PC-3 (cell line): Measurements from ENCODE around the gene SEMA6B. TPM values are rescaled to one million over a fixed set of nuclear protein-coding genes. Genes with fewer than 3 reads are reported as not detected.

Experiments used
- ATAC-seq: fragments of 200-7000 bp; cut with Tn5 transposase; 2 replicates; pipeline ENCODE4 v1.9.1; 2020; ENCODE audit warnings: mild to moderate bottlenecking, moderate library complexity
- BruUV-seq: library from RNA; stranded (reverse); fragments of 400-500 nt; replicated peaks from 2 replicates; lab custom pipeline; 2021; lab: Mats Ljungman, UMichigan
- CTCF ChIA-PET: fragments of 300-600 bp; sonication (Branson Sonifier 250); formaldehyde crosslinking; loops from one replicate; lab custom pipeline; 2022; ENCODE audit warnings: antibody characterized with exemption; lab: Charles Lee
- POLR2A ChIA-PET: fragments of 300-600 bp; sonication (Branson Sonifier 250); formaldehyde crosslinking; loops from one replicate; lab custom pipeline; 2022; ENCODE audit warnings: antibody characterized with exemption; ENCODE audit not compliant: unreplicated experiment; lab: Charles Lee
- DNase-seq: peaks from one replicate; pipeline ENCODE4 v3.0.0-alpha.2; 2015
- H2AFZ ChIP-seq: fragments of 300-600 bp; sonication (generic); 2 replicates; pipeline ENCODE4 v1.6.0; 2016; ENCODE audit warnings: antibody characterized with exemption, low read length
- H3F3A ChIP-seq: fragments of 300-600 bp; sonication (generic); one replicate; pipeline ENCODE4 v1.6.0; 2017; ENCODE audit warnings: antibody characterized with exemption, low read length, control low read depth, mild to moderate bottlenecking; ENCODE audit not compliant: unreplicated experiment
- H3K27ac ChIP-seq: fragments of 300-600 bp; sonication (generic); 2 replicates; pipeline ENCODE4 v1.5.1; 2016; ENCODE audit warnings: mild to moderate bottlenecking, low read length
- H3K27me3 ChIP-seq: fragments of 300-600 bp; sonication (generic); 2 replicates; pipeline ENCODE4 v1.6.1; 2016; ENCODE audit warnings: low read length, mixed read lengths
- H3K36me3 ChIP-seq: fragments of 300-600 bp; sonication (generic); 2 replicates; pipeline ENCODE4 v1.6.1; 2016; ENCODE audit warnings: low read depth, mixed run types, low read length, mixed read lengths
- H3K4me1 ChIP-seq: fragments of 300-600 bp; sonication (generic); 2 replicates; pipeline ENCODE4 v1.5.1; 2016; ENCODE audit warnings: low read length; ENCODE audit not compliant: insufficient read depth
- H3K4me2 ChIP-seq: fragments of 300-600 bp; sonication (generic); 2 replicates; pipeline ENCODE4 v1.6.0; 2016; ENCODE audit warnings: low read length
- H3K4me3 ChIP-seq: fragments of 300-600 bp; sonication (generic); 2 replicates; pipeline ENCODE4 v1.5.1; 2016; ENCODE audit warnings: mild to moderate bottlenecking, low read length, mixed read lengths
- H3K79me2 ChIP-seq: fragments of 300-600 bp; sonication (generic); 2 replicates; pipeline ENCODE4 v1.6.1; 2017; ENCODE audit warnings: low read length, mixed read lengths
- H3K9ac ChIP-seq: fragments of 300-600 bp; sonication (generic); 2 replicates; pipeline ENCODE4 v1.6.0; 2016; ENCODE audit warnings: mild to moderate bottlenecking, low read length
- H3K9me2 ChIP-seq: fragments of 300-600 bp; sonication (generic); replicated peaks from 2 replicates; pipeline ENCODE4 v1.6.1; 2016; ENCODE audit warnings: mixed run types, low read length, mixed read lengths
- H3K9me3 ChIP-seq: fragments of 300-600 bp; sonication (generic); 2 replicates; pipeline ENCODE4 v1.6.1; 2016; ENCODE audit warnings: low read length, mixed read lengths
- H4K20me1 ChIP-seq: fragments of 300-600 bp; sonication (generic); 2 replicates; pipeline ENCODE4 v1.6.1; 2016; ENCODE audit warnings: low read length, mixed read lengths
- CTCF ChIP-seq: fragments of 300-600 bp; sonication (generic); conservative IDR thresholded peaks from 2 replicates; pipeline ENCODE4 v1.5.1; 2017; ENCODE audit warnings: antibody characterized with exemption, low read depth, mild to moderate bottlenecking, low read length
- EZH2 ChIP-seq: fragments of 300-600 bp; sonication (generic); IDR thresholded peaks from one replicate; pipeline ENCODE4 v1.6.1; 2017; ENCODE audit warnings: antibody characterized with exemption, mild to moderate bottlenecking, low read length; ENCODE audit not compliant: unreplicated experiment
- EZH2phosphoT487 ChIP-seq: fragments of 300-600 bp; sonication (generic); IDR thresholded peaks from 2 replicates; pipeline ENCODE4 v1.6.1; 2018; ENCODE audit warnings: mild to moderate bottlenecking, antibody characterized with exemption, low read length, borderline replicate concordance
- intact Hi-C: fragments of 100-400 bp; cut with micrococcal nuclease; formaldehyde crosslinking; loops from 2 replicates; pipeline ENCODE4 v1.9.0; 2023
- total RNA-seq: library from RNA; depleted of rRNA; stranded (reverse); fragments of >200 nt; gene quantifications from 2 replicates; pipeline ENCODE4 v1.2.3, GENCODE V29; 2014

The SEMA6B gene
- total RNA-seq, 1 experiment from 2014 or later: 9.0 TPM

- intact Hi-C loops: no loop called here
- CTCF ChIA-PET: no interaction called here
Observed at GRCh38 chr19:4504297-4504701, 55.2 kb downstream of the SEMA6B start.

GRCh38 chr19:4503825-4504170, 55.7 kb downstream of the SEMA6B start:
- Histone ChIP-seq H3K9me2 (no peaks in the 10 kb centered on the region), H3K9ac (no peak overlapping the region), H3K27ac (no peak overlapping the region), H2AFZ (no peak overlapping the region), H3K4me3 (no peak overlapping the region), H3K27me3 (no peaks in the 10 kb centered on the region), H3K4me1 (peaks cover 8% of the 10 kb centered on the region), H3F3A (no peaks in the 10 kb centered on the region), H3K9me3 (no peaks in the 10 kb centered on the region), H3K36me3 (no peaks in the 10 kb centered on the region), H3K4me2 (no peak overlapping the region), H4K20me1 (no peaks in the 10 kb centered on the region), H3K79me2 (no peaks in the 10 kb centered on the region)
- no TSS peak for BruUV-seq
- intact Hi-C loops: no loop called here
- ATAC-seq: no peak
- DNase-seq: no peak
- CTCF ChIA-PET: no interaction called here
- POLR2A ChIA-PET: no interaction called here
- TF ChIP-seq EZH2 (no peak), EZH2phosphoT487 (no peak)

More at GRCh38 chr19:4504297-4504701, 55.2 kb downstream of the SEMA6B start:
- TF ChIP-seq EZH2phosphoT487 (no peak), EZH2 (no peak), CTCF (no peak)
- Histone ChIP-seq H4K20me1 (no peaks in the 10 kb centered on the region), H3K4me2 (no peak overlapping the region), H2AFZ (no peak overlapping the region), H3K9me3 (no peaks in the 10 kb centered on the region), H3K9me2 (no peaks in the 10 kb centered on the region), H3K4me1 (peaks cover 8% of the 10 kb centered on the region), H3F3A (no peaks in the 10 kb centered on the region), H3K27me3 (no peaks in the 10 kb centered on the region), H3K9ac (no peak overlapping the region), H3K36me3 (no peaks in the 10 kb centered on the region), H3K4me3 (no peak overlapping the region), H3K27ac (no peak overlapping the region), H3K79me2 (no peaks in the 10 kb centered on the region)
- peak; percentile 11; the same call in 1 of the 2 replicates for ATAC-seq
- DNase-seq: no peak
- POLR2A ChIA-PET: no interaction called here
- BruUV-seq: no TSS peak

GRCh38 chr19:4503132-4503824, 56.2 kb downstream of the SEMA6B start:
- CTCF ChIA-PET: no interaction called here
- intact Hi-C loops: no loop called here
- no peak for DNase-seq
- H3K27ac ChIP-seq: no peak overlapping the region
- no peak overlapping the region for H2AFZ ChIP-seq
- no peaks in the 10 kb centered on the region for H3K9me2 ChIP-seq
- H3K9me3 ChIP-seq: no peaks in the 10 kb centered on the region
- H3K27me3 ChIP-seq: no peaks in the 10 kb centered on the region
- ATAC-seq: no peak
- no peaks in the 10 kb centered on the region for H3F3A ChIP-seq
- peaks cover 8% of the 10 kb centered on the region for H3K4me1 ChIP-seq
- H3K36me3 ChIP-seq: peaks cover 3% of the 10 kb centered on the region; the same call in 1 of the 2 replicates
- H4K20me1 ChIP-seq: no peaks in the 10 kb centered on the region
- POLR2A ChIA-PET: no interaction called here
- no peak overlapping the region for H3K4me3 ChIP-seq
- BruUV-seq: no TSS peak
- no peak for TF ChIP-seq EZH2
- TF ChIP-seq CTCF: no peak
- no peak overlapping the region for H3K4me2 ChIP-seq
- no peaks in the 10 kb centered on the region for H3K79me2 ChIP-seq
- H3K9ac ChIP-seq: no peak overlapping the region
